Upper lobe of left lung (tissue), 4 donors: ENCODE data around the gene R3HDM4.

ENCODE experiments used
- EP300 ChIP-seq, 4 donors: sonication (generic); formaldehyde crosslinking; IDR thresholded peaks; one replicate each; pipeline ENCODE4 v1.5.1; 2017; ENCODE audit warnings: antibody characterized with exemption in 4 of 4, control low read depth in 2 of 4
- POLR2A ChIP-seq, 4 donors: fragments of 450-650 bp; IDR thresholded peaks; one replicate each; pipeline ENCODE4 v1.5.1; 2016 to 2017; ENCODE audit warnings: antibody characterized with exemption in 4 of 4, mild to moderate bottlenecking in 2 of 4
- TF ChIP-seq, protein P1 (sequence below), 6 experiments: fragments of 450-650 bp in 4 of 6; fragments of 200-600 bp in 2 of 6; sonication (generic) in 2 of 6; IDR thresholded peaks; one replicate each; pipeline ENCODE4 v1.5.1; 2016 to 2019; ENCODE audit warnings: antibody characterized with exemption in 6 of 6

DNA sequence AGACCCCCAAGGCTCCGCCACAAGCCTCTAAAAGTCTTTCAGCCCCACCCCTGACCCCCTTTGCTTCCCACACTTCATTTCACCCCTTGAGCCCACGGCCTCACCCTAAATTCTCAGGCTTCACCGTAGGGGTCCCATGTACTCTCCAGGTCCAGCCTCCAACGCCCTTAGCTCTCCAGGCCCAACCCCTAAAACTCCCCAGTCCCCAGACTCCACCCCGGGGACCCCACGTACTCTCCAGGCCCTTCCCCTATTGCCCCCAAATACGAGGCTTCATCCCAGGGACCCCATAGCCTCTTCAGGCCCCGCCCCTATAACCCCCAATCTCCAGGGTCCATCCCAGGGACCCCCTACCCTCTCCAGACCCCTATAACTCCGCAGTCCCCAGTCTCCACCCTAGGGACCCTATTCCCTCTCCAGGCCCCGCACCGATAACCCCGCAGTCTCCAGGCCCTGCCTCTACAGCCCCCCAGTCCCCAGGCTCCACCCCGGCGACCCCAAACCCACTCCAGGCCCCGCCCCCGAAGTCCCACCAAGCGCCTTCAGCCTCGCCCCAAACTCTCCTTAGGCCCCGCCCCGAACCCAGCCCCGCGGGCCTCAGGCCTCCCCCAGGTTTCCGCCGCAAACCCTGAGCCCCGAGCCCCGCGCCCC, 20.7 kb downstream of the R3HDM4 start:
- TF ChIP-seq POLR2A (IDR thresholded peaks at IDR 0.05) (no peak), EP300 (IDR thresholded peaks at IDR 0.05) (no peak)
- TF ChIP-seq, protein P1, sequence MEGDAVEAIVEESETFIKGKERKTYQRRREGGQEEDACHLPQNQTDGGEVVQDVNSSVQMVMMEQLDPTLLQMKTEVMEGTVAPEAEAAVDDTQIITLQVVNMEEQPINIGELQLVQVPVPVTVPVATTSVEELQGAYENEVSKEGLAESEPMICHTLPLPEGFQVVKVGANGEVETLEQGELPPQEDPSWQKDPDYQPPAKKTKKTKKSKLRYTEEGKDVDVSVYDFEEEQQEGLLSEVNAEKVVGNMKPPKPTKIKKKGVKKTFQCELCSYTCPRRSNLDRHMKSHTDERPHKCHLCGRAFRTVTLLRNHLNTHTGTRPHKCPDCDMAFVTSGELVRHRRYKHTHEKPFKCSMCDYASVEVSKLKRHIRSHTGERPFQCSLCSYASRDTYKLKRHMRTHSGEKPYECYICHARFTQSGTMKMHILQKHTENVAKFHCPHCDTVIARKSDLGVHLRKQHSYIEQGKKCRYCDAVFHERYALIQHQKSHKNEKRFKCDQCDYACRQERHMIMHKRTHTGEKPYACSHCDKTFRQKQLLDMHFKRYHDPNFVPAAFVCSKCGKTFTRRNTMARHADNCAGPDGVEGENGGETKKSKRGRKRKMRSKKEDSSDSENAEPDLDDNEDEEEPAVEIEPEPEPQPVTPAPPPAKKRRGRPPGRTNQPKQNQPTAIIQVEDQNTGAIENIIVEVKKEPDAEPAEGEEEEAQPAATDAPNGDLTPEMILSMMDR (IDR thresholded peaks at IDR 0.05) = no peak
